HG03159 (cell line): ENCODE data around the gene PNPLA8.

Experiments
- ATAC-seq: cut with Tn5 transposase; IDR thresholded peaks from one replicate; pipeline ENCODE4 v1.9.1; 2021; ENCODE audit warnings: mild to moderate bottlenecking, moderate library complexity; ENCODE audit not compliant: unreplicated experiment

The PNPLA8 gene

DNA sequence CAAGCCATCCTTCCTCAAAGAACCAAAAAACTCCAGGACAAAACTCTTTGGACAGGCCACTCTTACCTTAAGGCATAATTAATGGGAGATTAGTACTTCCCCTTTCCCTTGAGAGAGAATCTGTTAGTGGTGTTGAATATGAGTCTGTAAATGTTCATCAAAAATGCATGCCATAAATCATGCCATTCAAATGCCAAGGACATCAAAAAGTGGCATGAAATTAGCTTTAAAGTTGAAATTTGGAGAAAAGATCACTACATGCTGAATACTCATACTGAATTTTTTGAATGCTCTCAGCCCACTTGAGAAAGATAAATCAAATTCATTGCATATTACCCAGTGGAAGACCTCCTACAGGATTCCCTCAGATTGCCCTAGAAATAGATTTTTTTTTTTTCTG is 76.4 kb downstream of the PNPLA8 start:
- no peak for ATAC-seq

DNA sequence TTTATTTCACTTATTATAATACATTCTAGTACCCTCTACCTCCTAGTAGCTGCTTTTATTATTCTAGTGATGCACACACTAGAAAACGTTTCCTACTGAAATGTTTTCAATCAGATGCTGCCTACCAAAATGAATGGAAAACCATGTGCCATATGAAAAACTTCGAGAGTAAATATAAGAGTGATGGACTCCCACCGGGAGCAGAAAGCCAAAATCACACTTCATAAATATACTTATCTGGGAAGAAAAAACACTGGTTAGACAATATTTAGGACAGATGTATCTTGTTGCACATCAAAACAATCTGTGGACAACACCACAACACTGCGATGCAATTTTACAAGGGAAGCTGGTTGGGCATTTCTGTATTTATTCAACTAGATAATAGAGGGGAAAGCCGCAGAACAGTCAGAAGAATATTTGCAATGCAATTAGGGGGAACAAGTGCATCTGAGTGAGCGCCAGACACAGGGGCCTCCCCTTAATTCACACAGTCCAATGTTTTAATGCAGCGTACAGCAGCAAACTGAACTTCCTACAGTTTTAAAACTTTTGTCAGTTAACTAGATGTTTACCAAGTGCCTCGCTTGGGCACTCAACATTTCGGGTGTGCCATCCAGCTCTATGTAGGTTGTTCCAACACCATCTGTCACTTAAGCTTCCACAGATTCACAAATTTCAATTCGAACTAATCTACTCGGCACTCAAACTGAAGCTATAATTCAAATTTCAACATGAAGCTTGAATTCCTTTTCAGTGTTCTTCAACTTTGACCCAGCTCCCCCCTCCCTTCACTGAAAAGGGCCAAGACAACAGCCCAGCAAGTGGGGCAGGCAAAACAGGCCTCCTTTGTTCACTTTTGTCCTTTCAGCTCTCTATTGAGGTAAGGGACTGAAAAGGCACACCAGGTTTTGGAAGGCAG is 77.1 kb downstream of the PNPLA8 start:
- ATAC-seq, result no peak

DNA sequence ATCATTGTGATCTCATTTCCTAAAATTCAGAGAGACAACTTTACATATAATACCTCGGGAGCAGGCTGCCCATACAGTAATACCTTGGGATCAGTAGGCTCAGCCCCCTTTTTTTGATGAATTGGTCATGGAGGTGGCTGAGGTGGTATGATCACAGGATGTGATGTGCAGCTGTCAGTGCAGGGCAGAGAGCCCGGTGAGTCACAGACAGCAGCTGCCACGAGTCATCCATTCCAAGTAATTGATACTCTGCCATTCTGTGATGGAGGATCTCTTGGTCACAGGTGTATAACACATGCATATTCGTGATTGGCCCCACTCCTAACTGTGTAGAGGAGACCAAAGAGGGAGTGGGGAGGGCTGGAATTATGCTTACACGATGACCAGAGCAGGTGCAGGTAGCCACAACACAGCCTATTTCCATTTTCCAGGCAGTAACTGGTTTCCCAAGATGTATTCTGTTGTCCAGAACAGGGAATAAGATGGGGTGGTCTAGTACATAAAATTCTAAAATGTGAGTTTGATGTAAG is 83.8 kb downstream of the PNPLA8 start:
- ATAC-seq, result no peak

DNA sequence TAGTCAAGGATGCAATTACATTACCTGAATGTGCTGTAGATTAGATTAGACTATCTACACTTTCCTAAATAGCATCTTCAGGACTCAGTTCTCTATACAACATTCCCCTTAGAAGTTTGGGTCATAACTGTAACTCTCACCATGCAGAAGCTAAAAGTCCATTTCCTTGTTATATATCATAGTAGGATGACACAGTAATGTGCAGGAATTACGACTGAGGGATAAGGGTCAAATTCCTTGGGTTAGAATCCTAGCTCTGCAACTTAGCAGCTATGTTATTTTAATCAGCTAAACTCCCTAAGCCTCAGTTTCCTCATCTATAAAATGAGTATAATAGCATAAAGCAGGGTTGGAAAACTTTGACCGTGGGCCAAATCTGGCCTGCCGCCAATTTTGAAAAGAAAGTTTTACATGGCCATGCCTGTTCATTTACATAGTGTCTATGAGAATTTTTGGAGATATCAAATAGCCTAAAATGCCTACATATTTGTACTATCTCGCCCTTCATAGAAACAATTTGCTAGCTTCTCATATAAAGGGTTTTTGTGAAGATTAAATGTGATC is 84.5 kb downstream of the PNPLA8 start:
- ATAC-seq, result no peak

DNA sequence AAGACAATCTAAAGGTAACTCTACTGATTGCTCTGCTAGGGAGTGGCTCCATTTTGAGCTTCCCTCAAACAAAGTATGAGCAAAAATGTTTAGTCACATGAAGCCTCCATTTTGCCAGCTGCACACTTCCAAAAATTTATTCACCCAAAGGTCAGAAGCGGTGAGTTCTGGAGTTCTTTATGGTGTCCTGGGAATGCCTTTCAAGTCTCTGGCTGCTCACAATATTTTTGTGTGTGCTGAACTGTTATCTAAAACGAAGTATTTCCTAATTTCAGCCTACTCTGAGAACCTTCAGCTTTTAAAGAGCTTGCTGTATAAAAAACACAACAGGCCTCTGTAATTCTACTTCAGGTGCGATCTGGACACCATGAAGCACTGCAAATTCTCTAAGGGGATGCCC is 85.3 kb downstream of the PNPLA8 start:
- no peak for ATAC-seq

DNA sequence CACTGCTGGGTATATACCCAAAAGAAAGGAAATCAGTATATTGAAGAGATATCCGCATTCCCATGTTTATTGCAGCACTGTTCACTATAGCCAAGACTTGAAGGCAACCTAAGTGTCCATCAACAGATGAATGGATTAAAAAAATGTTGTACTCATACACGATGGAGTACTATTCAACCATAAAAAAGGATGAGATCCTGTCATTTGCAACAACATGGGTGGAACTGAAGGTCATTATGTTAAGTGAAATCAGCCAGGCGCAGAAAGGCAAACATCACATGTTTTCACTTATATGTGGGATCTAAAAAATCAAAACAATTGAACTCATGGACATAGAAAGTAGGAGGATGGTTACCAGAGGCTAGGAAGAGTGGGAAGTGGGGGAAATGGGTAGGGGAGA is 89.0 kb downstream of the PNPLA8 start:
- no peak for ATAC-seq

DNA sequence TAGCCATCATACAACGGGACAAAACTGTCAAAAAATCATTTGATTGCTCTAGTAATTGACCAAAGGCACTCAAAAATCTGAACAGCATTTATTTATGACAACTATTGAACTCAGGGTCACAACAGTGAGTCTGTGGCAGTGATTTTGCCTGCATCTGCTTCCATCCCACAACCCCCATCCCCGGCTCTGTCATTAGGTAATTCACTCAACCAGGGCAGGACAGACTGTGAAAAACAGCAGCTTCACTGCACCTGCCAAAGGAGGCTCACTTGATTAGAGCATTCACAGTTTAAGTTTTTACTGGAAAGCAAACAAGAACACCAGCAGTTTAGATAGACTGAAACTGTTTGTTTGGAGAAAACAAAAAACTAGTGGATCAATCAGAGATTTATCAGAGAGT is 91.9 kb downstream of the PNPLA8 start:
- no peak for ATAC-seq

DNA sequence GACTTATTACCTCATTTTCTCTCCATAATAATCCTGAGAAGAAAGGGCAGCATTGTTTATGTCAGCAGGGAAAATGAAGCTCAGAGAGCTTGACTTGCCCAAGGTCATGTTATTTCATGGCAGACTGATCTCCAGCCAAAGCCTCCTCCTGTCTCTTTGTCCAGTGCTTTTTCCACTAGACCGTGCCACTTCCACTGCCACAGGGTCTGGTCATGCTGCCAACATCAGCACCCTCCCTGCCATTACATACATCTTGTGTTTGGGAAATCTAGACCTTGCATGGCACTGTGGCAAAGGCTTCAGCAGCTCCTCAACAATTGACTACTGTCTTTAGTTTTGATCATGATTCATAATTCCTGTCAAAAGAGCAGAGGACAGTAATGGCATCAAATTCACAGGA is 94.8 kb downstream of the PNPLA8 start:
- no peak for ATAC-seq

DNA sequence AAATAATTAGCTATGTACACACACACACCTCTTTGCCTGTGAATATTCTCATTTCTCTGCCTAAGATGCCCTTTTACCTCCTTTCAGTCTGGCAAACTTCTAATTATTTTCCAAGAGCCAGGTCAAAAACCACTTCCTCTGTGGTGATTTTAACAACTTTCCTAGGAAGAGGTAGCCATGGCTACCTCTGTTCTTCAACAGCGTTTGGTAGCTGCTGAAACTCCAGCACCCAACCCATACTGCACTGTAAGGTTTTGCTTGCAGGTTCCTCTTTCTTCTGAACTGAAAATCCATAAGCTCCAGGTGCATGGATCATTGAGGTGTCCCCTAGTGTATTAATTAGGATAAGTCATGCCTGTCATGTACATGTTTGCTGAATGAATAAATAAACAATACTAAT is 95.3 kb downstream of the PNPLA8 start:
- ATAC-seq, result no peak

DNA sequence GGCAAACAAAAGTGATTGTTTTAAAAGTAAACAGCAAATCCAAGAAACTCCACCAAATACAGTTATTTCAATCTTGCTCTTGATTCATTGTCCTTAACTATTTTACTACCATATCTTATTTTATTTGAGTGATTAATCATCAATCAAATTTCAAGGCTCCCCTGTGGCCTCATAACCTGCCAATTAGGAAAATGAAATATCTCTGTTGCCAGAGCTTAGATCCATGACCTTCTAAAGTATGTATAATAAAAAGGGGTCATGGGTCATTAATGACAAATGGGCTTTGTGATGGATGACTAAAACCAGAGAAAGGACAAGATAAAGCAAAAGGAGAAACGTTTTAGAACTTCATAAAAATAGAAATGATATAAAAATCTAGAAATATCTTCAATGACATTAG is 98.2 kb downstream of the PNPLA8 start:
- no peak for ATAC-seq

DNA sequence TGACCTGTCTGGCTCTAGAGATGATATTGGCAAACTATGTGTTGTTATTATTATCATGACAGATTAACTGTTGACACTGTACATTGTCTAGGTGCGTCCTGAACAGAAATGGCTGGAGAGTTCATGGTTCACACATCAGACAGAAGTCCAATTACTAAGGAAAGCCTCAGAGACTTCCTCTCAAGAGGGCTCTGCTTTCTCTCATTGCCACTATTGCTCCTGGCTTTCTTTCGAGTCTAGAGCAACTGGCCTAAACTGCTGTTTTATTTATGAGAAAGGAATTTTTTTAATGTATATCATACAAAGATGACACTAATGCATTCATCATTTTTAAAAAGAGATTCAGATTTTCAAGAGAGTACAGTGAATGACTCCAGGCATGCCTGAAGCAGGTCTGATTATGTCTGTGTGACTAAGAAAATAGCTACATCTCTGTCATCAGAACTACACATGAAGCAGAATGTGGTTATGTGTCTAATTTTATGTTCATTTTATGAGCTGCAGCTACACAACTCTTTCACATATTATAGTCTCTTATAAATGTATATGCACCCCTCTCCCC is 100.1 kb downstream of the PNPLA8 start:
- ATAC-seq, result no peak

DNA sequence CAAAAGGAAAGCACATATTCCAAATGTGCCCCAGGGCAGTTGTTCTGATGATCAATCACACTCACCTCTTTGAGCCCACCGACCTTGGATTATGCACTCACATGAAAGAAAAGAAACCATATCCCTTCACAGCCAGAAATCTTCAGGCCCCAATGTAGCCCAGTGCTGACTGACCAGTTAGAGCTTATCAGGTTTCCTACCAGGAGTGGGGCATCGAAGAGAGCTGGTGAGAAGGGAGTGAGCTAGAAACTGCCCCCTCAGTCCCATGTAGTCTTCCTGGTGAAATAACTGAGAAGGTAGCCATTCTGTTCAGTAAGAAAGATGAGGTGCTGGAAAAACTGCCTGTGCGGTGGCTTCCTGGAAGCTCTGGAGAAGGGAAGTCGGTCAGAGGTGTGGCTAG is 101.9 kb downstream of the PNPLA8 start:
- ATAC-seq, result no peak

DNA sequence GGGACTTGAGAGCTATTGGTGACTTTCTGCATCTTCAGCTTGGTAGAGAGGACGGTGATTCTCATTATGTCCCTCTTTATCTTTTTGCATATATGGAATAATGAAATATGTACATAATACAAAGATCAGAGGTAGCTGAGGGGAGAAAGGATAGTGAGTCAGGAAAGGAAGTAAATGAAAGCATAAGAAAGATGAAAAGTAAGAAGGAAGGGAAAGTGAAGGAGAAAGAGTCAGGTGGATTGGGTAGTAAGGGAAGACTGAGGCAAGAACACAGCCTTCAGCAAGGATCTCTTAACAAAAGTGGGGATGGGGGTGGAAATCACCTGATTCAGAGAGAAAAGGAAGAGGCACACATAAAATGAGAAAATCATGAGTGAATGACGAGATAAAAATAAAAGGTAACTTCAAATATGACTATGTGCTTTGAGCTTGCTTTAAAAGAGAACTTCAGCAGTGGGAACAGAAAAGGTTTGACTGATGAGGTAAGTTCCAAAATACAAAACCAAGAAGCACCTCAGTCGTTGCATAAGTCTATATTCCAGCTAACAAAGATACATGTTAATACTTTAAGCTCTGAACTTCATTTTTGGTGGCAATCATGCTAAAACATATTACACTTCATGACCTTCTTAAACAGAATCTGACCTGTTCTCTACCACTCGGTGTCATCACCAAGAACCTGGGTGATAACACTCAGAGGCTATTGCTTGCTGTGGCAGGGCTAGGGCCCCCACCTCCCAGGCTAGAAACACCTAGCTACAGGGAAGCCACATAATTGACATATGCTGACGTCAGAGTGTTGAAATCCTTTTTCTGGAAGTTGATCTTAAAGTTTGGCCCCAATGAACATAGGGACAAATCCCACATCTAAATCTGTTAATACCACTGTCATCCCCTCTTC is 102.6 kb downstream of the PNPLA8 start:
- no peak for ATAC-seq

DNA sequence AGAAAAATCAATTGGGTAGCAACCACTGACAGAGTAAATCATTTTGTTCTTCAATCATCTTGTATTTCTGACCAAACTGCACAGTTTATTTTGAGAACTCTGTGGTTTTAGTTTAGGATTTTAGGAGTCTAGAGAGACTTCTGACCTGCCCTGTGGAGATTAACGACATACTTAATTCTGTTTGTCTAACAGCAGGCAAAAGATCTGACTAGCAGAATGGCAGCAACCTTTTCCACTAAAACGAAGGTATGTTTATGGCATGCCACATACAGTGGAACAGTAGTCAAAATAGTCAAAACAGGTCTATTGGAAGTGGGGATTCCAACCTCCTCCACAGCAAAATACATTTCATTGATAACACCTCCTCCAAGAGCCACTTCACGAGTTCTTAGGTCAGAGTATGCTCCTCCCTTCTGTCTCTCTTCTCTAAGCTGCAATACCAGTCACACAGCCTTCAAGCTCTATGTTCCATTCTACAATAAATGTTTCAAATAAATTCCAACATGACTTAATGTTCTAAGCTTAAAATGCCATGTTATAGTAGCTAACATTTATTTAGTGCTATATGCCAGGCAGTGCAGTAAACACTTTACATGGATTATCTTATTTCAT is 104.1 kb downstream of the PNPLA8 start:
- ATAC-seq, result no peak
